ENCODE data around the gene RHOBTB1.
A peak's percentile ranks its signal among the peaks of the same experiment; 100 is the strongest.

Gene RHOBTB1

DNA sequence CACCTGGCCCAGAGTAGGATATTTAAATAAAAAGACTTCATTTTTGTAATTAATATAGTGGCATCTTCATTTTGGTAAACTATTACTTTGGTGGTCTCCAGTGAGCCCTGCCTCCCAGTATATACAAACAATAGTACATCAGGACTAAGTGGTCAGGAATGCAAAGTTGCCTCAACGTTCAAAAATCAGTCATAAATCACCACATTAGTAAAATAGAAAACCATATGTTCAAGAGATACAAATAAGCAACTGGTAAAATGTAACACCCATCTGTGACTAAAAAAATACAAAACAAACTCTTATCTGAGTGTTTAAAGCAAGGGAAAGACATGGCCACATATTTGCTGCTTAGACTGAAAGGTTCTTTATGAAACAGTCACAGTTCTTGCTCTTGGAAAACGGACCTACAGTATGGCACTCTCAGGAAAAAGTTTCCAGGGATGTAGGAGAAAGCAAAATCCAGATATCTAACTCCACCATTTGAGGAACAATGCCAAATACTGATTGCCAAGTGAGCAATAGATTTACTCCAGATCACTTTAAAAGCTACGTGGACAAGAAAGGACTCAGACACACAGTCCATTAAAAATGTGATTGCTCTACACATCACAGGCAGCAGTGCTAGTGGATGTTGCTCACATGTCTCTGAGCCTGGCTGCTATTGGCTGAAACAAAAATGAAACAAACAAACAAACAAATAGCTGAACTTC lies 15.1 kb upstream of the RHOBTB1 start:
- Mint-ChIP-seq H3K9me3 (no peaks in the 10 kb centered on the region), H3K4me1 (peaks cover 8% of the 10 kb centered on the region), H3K27me3 (no peaks in the 10 kb centered on the region), H3K36me3 (no peaks in the 10 kb centered on the region), H3K27ac (no peak overlapping the region), H3K4me3 (no peak overlapping the region)
- no peak for ATAC-seq (ENCODE audit: low read depth)
- no peak for DNase-seq (ENCODE audit: low spot score in 2 of 2)

DNA sequence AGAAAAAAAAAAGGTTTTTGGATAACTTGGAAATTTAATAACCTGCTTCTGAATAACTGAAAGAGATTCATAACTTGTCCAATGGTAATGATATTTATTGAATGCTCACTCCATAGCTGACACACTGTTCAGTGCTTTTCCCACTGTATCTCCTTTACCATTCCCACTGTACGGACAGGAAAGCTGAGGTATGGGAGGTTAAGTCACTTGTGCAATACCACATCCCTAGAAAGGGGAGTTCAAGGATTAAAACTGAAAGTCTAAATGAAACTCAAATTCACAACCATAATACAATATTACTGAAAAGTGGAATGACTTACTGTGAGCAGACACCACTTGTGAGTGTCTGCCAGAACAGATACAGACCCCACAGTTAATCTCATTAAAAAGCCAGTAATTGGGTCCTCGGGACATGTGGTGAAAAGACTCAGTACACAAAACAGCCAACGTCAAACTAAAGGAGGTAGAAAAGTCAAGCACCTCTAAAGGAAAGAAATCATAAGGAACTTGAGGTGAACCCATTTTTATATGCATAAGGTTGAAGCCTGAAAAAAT lies 13.8 kb upstream of the RHOBTB1 start:
- H3K4me3 Mint-ChIP-seq, result no peak overlapping the region
- H3K27me3 Mint-ChIP-seq, result no peaks in the 10 kb centered on the region
- H3K9me3 Mint-ChIP-seq, result no peaks in the 10 kb centered on the region
- no peak for ATAC-seq (ENCODE audit: low read depth)
- DNase-seq (ENCODE audit: low spot score in 2 of 2), result no peak
- H3K36me3 Mint-ChIP-seq, result no peaks in the 10 kb centered on the region
- H3K27ac Mint-ChIP-seq, result no peak overlapping the region
- peaks cover 8% of the 10 kb centered on the region for H3K4me1 Mint-ChIP-seq

DNA sequence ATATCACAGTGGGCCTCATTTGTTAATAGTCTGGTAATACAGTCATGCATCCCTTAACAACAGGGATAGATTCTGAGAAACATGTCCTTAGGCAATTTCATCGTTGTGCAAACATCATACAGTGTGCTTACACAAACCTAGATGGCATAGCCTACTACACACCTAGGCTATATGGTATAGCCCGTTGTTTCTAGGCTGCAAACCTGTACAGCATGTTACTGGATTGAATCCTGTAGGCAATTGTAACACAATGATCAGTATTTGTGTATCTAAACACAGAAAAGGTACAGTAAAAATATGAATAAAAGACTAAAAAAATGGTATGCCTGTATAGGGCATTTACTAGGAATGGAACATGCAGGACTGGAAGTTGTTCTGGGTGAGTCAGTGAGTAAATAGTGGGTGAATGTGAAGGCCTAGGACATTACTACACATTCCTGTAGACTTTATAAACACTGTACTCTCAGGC lies 12.0 kb upstream of the RHOBTB1 start:
- Mint-ChIP-seq H3K36me3 (no peaks in the 10 kb centered on the region), H3K9me3 (no peaks in the 10 kb centered on the region), H3K4me1 (peaks cover 5% of the 10 kb centered on the region), H3K27ac (no peak overlapping the region), H3K27me3 (peaks cover 3% of the 10 kb centered on the region), H3K4me3 (no peak overlapping the region)
- DNase-seq (ENCODE audit: low spot score in 2 of 2) (no peak), ATAC-seq (ENCODE audit: low read depth) (no peak)

DNA sequence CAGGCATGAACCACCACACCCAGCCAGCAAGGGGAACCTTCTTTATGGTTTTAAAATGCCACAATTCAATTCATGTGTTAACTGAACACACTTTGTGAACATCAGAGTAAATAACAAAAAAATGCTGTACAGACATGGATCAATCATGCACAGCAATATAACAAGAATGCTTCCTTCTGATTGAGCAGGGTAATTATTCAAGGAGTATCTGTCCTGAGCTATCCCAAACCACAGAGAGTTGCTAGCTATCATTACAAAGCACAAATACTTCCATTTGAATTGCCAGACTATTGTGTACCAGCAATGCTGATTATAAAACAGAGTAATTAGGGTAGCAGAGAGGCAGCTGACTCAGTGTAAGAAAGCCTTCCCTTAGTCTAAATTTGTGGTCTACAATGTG lies 11.3 kb upstream of the RHOBTB1 start:
- Mint-ChIP-seq H3K4me1 (no peaks in the 10 kb centered on the region), H3K27ac (no peak overlapping the region), H3K9me3 (no peaks in the 10 kb centered on the region), H3K36me3 (no peaks in the 10 kb centered on the region), H3K4me3 (no peak overlapping the region), H3K27me3 (peaks cover 3% of the 10 kb centered on the region)
- DNase-seq (ENCODE audit: low spot score in 2 of 2) (no peak), ATAC-seq (ENCODE audit: low read depth) (no peak)

DNA sequence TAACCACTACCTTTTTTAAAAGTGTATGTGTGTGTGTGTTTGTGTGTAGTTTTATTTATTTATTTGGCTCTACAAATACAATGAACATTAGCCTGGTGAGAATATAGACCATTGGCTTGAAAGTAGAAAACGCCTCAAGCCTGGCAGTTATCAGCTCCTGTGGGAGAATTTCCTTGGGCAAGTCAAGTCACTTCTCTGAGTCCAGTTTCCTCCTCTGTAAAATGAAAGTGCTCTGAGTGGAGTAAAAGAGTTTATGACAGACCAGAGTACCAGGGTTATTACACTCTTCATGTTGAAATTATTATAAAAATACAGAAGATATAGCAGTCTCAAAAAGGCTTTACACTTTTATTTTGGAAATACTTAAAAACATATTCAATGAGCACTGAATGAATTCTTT lies 10.1 kb upstream of the RHOBTB1 start:
- Mint-ChIP-seq H3K27me3 (peaks cover 6% of the 10 kb centered on the region), H3K4me3 (no peak overlapping the region), H3K36me3 (no peaks in the 10 kb centered on the region), H3K9me3 (no peaks in the 10 kb centered on the region), H3K27ac (no peak overlapping the region), H3K4me1 (no peaks in the 10 kb centered on the region)
- ATAC-seq (ENCODE audit: low read depth), result no peak
- no peak for DNase-seq (ENCODE audit: low spot score in 2 of 2)

DNA sequence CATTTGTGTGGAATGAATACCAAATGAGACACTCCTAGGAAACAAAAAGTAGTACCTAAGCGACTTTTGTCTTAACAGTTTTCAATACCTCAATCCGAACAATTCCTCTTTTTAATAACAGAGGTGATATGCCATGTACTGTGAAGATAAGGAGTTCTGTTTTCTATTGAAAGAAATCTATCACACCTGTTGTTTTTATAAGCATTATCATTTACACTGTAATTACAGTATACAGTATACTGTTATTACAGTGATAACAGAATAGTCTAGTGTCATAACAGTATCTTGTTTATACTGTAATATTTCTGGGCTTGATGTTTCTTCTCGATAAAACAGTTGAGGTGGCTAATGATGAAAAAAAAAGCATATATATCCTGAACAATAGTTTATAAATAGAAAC lies 9.4 kb upstream of the RHOBTB1 start:
- DNase-seq (ENCODE audit: low spot score in 2 of 2) (no peak), ATAC-seq (ENCODE audit: low read depth) (no peak)
- H3K4me3 Mint-ChIP-seq, result no peak overlapping the region
- no peak overlapping the region for H3K27ac Mint-ChIP-seq
- H3K4me1 Mint-ChIP-seq, result no peaks in the 10 kb centered on the region
- H3K27me3 Mint-ChIP-seq, result peaks cover 6% of the 10 kb centered on the region
- H3K36me3 Mint-ChIP-seq, result no peaks in the 10 kb centered on the region
- H3K9me3 Mint-ChIP-seq, result no peaks in the 10 kb centered on the region

DNA sequence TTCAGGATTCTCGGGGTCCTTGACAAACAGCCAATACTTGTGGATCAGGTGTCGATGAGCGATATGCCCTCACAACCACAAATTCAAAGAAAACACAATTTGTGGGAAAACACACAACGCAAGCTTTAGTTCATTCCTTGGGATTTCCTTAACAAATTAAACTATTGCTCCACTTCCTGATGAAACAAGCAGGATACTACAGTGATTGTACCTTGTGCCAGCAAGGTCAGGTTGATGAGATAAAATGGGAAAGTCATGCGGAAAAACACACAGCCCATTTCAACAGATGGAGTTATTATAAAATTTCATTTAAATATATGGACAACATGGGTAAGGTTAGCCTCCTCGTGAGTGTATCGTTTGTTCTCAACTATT lies 8.8 kb upstream of the RHOBTB1 start:
- Mint-ChIP-seq H3K9me3 (no peaks in the 10 kb centered on the region), H3K27ac (no peak overlapping the region), H3K4me1 (no peaks in the 10 kb centered on the region), H3K4me3 (no peak overlapping the region), H3K36me3 (no peaks in the 10 kb centered on the region), H3K27me3 (peaks cover 6% of the 10 kb centered on the region)
- ATAC-seq (ENCODE audit: low read depth) (no peak), DNase-seq (ENCODE audit: low spot score in 2 of 2) (no peak)

DNA sequence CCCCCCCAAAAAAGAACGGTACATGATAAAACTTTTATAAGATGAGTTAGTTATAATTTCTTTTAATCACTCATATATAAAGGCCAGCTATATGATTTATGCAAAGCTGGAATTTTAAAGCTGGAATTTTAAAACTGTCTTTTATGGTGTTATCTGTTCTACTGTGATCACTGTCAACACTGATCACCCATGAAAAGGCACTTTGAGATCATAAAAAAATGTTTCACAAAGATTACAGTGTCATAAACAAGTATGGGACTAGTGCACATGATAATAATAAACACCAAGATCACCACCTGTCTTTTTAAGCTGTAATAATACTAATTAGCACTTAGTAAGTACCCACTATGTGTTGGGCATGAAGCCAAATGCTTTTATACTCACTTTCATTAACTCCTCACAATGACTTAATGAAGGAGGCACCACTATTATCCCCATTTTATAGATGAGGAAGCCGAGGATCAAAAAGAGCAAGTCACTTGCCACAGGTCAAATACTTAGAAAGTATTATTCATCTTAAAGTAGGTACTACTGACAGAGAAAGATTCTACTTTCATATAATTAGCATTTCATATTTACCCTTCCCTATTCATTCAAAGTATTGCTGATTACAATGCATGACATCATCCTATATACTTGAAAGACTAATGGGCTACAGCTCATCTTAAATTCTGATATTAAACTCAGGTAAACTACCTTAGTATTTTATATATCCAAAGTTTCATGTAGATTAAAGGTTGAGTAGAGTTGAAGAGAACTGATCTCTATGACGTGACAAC lies 8.3 kb upstream of the RHOBTB1 start:
- Mint-ChIP-seq H3K9me3 (no peaks in the 10 kb centered on the region), H3K4me1 (no peaks in the 10 kb centered on the region), H3K36me3 (no peaks in the 10 kb centered on the region), H3K27me3 (peaks cover 6% of the 10 kb centered on the region), H3K27ac (no peak overlapping the region), H3K4me3 (no peak overlapping the region)
- ATAC-seq (ENCODE audit: low read depth) (no peak), DNase-seq (ENCODE audit: low spot score in 2 of 2) (no peak)

DNA sequence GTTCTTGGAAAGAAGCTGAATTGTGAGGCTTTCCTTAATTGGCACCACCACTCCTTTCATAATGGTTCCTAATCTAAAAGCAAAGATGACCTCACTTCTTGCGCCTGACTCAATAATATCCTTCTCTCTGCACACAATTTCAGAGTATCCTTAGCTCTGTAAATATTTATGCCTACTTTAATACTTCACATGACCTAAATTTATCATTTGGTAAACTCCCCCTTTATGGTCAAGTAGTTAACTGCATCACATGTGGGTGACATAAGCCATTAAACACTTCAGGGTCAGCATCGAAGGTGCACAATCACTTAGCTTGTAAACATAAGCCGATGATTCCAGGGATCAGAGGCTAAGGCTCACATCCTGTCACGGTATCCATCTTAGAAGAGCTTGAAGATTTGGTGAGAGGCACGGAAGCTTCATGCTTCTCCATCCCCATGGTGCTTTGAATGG lies 7.3 kb upstream of the RHOBTB1 start:
- Mint-ChIP-seq H3K4me3 (no peak overlapping the region), H3K9me3 (no peaks in the 10 kb centered on the region), H3K27ac (no peak overlapping the region), H3K27me3 (peaks cover 6% of the 10 kb centered on the region), H3K36me3 (no peaks in the 10 kb centered on the region), H3K4me1 (no peaks in the 10 kb centered on the region)
- ATAC-seq (ENCODE audit: low read depth) (no peak), DNase-seq (ENCODE audit: low spot score in 2 of 2) (no peak)

DNA sequence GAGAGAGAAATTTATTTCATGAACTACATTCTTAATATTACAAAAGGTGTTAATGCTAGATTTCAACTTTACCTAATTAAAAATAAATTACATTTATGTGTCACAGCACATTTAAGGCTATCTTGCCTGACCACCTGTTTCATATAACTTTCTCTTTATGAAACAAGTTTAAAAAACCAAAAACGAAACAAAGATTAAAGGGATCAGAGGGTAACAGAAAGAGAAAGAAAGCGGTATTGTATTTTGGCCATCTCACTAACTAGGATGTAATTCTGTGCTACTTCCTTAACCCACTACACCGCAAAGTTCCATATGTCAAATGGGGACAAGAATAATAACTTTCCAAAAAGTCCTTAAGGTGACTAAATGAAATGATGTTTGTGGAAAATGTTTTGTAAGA lies 6.3 kb upstream of the RHOBTB1 start:
- DNase-seq (ENCODE audit: low spot score in 2 of 2), result no peak
- Mint-ChIP-seq H3K9me3 (no peaks in the 10 kb centered on the region), H3K27ac (no peak overlapping the region), H3K27me3 (peaks cover 10% of the 10 kb centered on the region), H3K4me3 (no peak overlapping the region), H3K4me1 (no peaks in the 10 kb centered on the region), H3K36me3 (no peaks in the 10 kb centered on the region)
- no peak for ATAC-seq (ENCODE audit: low read depth)

DNA sequence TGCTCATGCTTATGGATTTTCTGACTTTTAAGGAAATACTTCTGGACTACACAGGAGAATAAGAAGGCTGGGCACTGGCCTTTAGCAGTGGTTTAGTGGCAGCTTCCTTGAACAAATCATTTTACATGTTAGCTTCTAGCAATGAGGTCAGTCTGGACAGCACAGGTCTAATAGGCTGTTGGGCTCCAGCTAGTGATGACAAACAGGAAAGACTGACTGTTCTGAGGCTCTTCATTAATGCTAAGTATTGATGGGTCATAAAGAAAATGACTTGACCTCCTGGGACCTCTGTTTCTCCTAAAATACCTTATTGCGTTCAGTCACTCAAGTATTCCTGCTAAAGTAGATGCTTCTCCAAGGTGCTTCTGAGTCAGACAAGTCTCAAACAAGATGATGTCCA lies 4.9 kb upstream of the RHOBTB1 start:
- no peak overlapping the region for H3K27ac Mint-ChIP-seq
- DNase-seq (ENCODE audit: low spot score in 2 of 2) (no peak), ATAC-seq (ENCODE audit: low read depth) (no peak)
- H3K27me3 Mint-ChIP-seq, result peaks cover 15% of the 10 kb centered on the region
- peaks cover 4% of the 10 kb centered on the region for H3K4me1 Mint-ChIP-seq
- H3K36me3 Mint-ChIP-seq, result no peaks in the 10 kb centered on the region
- no peaks in the 10 kb centered on the region for H3K9me3 Mint-ChIP-seq
- no peak overlapping the region for H3K4me3 Mint-ChIP-seq

DNA sequence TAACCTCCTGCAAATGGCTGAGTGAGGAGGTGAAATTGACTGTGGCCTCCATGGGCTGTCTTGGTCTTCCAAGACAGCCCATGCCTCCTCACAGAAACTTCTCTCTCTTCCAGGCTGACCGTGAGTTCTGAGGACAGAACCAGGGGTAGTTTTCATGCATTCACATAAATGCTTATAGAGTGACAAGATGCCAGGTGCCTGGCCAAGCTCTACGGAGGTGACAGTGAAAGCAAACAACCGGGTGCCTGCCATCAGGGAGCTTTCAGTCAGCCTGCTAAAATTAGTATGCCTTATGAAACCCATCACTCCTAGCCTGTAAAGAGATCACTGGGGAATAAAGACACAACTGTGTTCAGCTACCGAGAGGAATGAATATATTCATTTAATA lies 919 bp upstream of the RHOBTB1 start:
- no peak for ATAC-seq (ENCODE audit: low read depth)
- Mint-ChIP-seq H3K27ac (peak overlapping the region; percentile 76), H3K27me3 (peaks cover 12% of the 10 kb centered on the region)

DNA sequence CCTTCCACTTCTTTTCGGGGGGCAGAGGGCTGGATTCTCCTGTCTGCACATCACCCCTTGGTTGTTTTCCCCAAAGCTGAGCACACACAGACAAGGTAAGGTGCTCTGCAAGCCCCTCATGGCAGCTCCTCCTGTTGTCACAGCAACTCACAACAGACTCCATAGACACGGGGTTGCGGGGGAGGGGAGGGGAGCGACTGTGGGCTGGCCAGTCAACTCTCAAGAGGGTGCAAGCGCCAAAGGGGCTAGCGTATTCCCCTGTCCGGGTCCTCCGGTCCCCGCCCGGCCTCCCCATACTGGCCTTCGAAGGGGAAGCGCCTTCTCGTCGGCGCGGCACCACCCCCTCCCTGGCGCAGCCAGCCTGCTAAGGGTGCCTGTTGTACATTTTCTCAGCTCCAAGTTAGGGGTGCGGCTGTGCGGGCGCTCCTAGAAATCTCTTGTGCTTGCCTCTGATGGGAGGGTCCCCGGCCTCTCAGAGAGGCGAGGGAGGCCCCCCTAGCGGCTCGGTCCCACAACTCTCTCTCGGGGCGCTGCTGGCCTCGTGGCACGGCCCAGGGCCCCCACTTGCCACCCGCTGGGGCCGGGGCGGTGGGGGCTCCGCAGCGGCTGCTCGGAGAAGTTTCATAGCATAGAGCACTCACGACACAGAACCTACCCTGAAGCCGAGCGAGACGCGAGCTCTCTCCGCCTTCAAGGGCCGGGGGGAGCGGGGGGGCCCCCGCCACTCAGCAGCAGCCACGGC lies 498 bp downstream of the RHOBTB1 start:
- Mint-ChIP-seq H3K9me3 (no peaks in the 10 kb centered on the region), H3K36me3 (no peaks in the 10 kb centered on the region), H3K4me3 (peak overlapping the region; percentile 72), H3K27me3 (peaks cover 11% of the 10 kb centered on the region), H3K27ac (peak overlapping the region; percentile 35), H3K4me1 (peaks cover 13% of the 10 kb centered on the region)
- DNase-seq (ENCODE audit: low spot score in 2 of 2) (peak in 1 of 2 donors; percentile 32), ATAC-seq (ENCODE audit: low read depth) (peak; percentile 49)

More for the DNA sequence above, 919 bp upstream of the RHOBTB1 start:
- DNase-seq (ENCODE audit: low spot score in 2 of 2), result peak in 1 of 2 donors; percentile 13
- H3K4me1 Mint-ChIP-seq, result peaks cover 11% of the 10 kb centered on the region
- no peaks in the 10 kb centered on the region for H3K36me3 Mint-ChIP-seq
- no peaks in the 10 kb centered on the region for H3K9me3 Mint-ChIP-seq
- peak overlapping the region; percentile 86 for H3K4me3 Mint-ChIP-seq

DNA sequence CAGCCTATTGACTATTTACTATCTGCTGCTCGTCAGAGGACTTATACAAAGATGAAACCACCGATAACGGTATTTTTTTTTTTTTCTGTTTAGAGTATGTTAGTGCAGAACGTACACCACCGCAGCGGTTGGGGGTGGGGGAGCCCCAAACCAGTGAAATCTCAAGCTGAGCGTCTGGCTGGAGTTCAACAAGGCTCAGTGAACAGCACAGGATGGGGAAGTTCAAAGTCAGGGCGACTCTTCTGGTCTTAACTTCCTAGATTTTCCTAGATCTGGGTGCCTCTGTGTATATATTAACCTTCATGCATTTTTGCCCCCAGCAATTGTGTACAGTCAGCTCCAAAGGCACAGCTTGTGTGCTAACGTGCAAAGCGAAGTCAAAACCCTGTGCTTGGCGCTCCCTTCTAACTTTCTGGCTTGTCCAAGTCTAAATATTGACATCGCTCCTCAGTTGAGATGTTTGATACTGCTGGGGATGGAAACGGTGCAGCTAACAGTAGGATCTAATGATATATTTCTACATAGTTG lies 1.1 kb downstream of the RHOBTB1 start:
- H3K27ac Mint-ChIP-seq, result peak overlapping the region; percentile 35
- no peaks in the 10 kb centered on the region for H3K9me3 Mint-ChIP-seq
- no peaks in the 10 kb centered on the region for H3K36me3 Mint-ChIP-seq
- ATAC-seq (ENCODE audit: low read depth) (peak; percentile 67), DNase-seq (ENCODE audit: low spot score in 2 of 2) (peak; percentile 32)
- peak overlapping the region; percentile 72 for H3K4me3 Mint-ChIP-seq
- peaks cover 11% of the 10 kb centered on the region for H3K27me3 Mint-ChIP-seq
- peaks cover 13% of the 10 kb centered on the region for H3K4me1 Mint-ChIP-seq
